HG03103 (cell line): Measurements from ENCODE around the gene SLC35C1.
"Not testable (repeated sequence)": the region's sequence is repeated elsewhere in the genome, so short reads cannot be mapped to it uniquely, and the experiment has no call there.

ENCODE experiments used
- ATAC-seq: cut with Tn5 transposase; IDR thresholded peaks from one replicate; pipeline ENCODE4 v1.9.1; 2021; ENCODE audit warnings: low read depth; ENCODE audit not compliant: unreplicated experiment

Gene SLC35C1

DNA sequence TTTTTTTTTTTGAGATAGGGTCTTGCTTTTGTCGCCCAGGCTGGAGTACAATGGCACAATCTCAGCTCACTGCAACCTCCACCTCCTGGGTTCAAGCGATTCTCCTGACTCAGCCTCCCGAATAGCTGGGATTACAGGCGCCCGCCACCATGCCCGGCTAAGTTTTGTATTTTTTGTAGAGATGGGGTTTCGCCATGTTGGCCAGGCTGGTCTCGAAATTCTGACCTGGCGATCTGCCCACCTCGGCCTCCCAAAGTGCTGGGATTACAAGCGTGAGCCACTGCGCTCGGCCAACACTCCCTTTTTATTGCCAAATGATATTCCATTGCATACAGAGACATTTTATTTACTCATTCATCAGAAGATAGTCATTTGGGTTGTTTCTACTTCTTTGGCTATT, 35.3 kb downstream of the SLC35C1 start:
- not testable (repeated sequence) for ATAC-seq

GRCh38 chr11:45843158-45843924, 38.4 kb downstream of the SLC35C1 start:
- ATAC-seq = no peak

DNA sequence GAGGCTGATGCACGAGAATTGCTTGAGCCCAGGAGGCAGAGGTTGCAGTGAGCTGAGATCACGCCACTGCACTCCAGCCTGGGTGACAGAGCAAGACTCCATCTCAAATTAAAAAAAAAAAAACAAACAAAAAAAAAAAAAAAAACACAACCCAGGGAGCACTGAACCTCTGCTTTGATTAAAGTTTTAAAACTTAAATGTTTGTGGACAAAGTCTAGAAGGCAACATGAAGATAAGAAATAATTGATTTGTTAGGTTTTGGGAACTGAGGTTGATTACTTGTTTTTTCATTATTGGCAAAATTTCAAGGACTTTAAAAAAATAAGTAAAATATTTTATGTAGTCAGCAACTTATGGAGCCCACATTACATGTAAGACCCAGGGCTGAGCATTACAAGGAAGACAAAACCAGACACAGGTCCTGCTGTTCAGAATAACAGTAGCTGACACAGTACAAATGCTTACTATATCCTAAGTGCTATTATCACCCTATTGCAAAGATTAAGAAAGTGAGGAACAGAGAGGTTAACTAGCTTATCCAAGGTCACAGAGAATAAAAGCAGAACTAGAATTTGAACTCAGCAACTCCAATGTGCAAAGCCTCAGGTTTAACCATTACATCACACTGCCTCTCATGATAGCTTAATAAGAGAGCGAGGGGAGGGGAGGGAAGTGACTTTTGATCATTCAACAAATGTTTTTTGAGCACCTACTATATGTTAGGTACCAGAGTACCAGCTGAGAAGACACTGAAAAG, 40.1 kb downstream of the SLC35C1 start:
- no peak for ATAC-seq

DNA sequence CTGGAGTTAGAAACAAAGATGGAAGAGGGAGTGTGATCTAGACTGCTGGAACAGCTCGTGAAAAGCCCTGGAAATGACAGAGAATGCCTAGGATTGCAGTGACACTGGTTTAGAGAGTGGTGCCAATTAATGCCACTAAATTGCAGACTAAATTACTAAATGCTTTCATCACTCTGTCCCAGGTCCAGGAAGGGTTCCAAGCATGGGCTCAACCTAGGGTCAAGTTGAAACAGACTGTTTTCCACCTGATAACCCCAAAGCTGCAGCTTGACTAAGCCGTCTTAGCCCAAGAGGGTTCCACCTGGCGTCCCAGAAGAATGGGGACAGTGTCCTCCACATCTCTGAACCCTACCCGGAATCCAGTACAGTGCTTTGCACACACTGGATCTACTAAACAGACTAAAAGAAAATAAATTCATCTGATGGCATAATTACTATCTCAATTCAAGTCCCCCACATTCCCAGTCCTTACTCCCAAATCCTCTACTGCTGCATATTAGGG, 41.3 kb downstream of the SLC35C1 start:
- ATAC-seq = no peak

DNA sequence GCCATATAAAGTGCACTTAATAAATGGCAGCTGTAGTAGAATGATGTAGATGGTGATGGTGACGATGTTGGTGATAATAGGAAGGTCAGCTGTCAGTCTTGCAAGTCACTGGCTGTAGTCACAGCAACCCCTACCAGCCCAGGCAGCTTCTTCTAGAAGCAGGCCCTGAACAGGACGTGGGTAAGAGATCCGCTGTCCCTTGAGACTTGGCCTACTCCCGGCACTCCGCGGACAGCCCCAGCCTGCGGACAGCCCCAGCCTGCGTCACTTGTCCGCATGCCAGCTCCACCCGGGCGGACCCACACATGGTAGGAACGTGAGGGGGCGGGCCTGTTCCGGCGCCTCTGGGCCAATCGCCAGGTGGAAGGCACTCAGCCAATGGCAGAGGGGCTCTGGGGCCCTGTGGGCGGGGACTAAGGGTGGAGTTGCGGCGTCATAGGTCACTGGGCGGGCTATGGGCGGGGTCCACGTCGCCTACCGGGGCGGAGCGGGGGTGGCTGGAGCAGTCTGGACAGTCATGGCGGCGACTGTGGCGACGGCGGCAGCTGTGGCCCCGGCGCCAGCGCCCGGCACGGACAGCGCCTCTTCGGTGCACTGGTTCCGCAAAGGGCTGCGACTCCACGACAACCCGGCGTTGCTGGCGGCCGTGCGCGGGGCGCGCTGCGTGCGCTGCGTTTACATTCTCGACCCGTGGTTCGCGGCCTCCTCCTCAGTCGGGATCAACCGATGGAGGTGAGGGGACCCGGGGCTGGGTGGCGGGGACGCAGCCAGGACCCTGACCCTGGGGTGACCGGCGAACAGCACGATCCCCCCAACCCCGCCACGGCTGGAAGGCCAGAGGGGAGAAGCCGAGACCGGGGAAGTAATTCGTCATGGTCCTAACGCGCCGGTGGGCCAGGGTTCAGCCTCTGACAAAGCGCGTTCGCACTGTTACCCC, 42.3 kb downstream of the SLC35C1 start, which contains the start of gene CRY2:
Gene CRY2, plus strand, starts transcription at position 502 of the 937 bp plus-strand sequence. Its CDS starts 16 bp downstream, at position 518.
- ATAC-seq = peak; percentile 90

- ATAC-seq = no peak
Observed at GRCh38 chr11:45847911-45848316, 43.0 kb downstream of the SLC35C1 start.

DNA sequence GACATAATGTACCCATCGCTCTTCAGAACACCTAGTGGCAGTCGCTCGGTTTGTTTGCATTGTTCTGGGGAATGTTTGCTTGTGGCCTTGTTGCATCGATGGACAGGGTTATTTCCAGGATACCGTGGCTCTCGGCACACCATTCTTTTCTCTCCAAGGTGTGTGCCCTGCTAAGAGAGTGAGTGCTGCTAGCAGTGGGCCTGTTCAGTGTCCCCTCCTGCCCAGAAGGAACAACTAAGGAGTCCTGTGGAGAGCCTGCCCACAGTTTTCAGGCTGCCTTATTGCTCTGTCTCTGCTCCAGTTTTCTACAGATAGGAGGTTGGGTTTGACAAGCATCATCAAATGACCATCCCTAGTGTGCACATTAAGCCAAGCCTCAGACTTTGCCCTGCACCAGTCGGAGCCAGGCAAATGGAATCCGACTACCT, 43.7 kb downstream of the SLC35C1 start:
- ATAC-seq = no peak

DNA sequence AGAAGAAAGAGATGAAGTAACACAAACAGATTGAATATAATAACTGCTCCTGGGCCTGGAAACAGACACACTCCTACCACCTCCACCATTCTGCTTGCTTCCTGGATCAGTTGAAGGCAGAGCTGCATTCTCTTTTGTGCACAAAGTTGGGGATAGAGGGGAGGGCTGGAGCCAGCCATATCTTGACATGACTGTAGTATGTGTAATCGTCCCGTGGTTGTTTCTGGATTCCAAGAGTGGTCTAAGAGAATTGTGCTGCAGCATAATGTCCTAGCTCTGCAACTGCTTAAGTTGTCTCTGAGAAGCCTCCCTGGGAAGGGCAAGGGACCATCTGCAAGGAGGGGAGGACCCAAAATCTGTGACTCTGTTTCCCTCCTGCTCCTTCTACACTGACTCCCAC, 45.5 kb downstream of the SLC35C1 start:
- no peak for ATAC-seq

DNA sequence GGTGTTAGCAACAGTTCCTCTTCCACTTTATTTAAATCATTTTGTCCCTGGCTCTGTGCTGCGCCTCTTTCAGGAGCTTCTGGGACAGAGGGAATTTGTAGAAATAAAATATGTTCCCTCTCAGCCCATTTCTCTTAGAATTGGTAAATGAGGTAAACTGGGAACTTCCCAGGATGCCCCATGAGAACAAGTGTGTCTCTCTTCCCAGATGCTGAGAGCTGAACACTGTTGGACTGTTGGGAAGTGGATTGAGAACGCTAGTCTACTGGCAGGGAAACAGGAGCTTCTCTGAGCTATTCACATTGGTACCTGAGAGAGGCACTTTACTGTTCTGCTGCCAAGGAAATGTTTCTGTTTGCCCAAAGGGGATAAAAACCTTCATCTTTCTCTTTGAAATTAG, 46.3 kb downstream of the SLC35C1 start:
- no peak for ATAC-seq

GRCh38 chr11:45852018-45852711, 47.2 kb downstream of the SLC35C1 start:
- ATAC-seq = no peak

DNA sequence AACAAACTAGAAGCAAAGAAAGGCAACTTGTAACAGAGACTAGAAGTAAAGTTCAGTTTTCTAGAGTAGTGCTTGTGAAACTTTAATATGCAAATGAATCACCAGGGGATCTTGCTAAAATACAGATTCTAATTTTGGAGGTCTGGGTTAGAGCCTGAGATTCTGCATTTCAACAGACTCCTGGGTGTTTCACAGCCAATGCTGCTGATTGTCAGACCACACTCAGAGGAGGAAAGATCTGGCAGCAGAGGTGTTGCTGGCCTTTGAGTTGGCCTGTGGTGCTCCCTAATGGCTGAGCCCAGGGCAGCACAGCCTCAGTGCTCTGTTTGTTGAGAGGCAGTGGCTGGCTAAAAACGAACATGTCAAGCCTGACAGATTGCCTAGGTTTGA, 47.8 kb downstream of the SLC35C1 start:
- ATAC-seq = peak; percentile 50

DNA sequence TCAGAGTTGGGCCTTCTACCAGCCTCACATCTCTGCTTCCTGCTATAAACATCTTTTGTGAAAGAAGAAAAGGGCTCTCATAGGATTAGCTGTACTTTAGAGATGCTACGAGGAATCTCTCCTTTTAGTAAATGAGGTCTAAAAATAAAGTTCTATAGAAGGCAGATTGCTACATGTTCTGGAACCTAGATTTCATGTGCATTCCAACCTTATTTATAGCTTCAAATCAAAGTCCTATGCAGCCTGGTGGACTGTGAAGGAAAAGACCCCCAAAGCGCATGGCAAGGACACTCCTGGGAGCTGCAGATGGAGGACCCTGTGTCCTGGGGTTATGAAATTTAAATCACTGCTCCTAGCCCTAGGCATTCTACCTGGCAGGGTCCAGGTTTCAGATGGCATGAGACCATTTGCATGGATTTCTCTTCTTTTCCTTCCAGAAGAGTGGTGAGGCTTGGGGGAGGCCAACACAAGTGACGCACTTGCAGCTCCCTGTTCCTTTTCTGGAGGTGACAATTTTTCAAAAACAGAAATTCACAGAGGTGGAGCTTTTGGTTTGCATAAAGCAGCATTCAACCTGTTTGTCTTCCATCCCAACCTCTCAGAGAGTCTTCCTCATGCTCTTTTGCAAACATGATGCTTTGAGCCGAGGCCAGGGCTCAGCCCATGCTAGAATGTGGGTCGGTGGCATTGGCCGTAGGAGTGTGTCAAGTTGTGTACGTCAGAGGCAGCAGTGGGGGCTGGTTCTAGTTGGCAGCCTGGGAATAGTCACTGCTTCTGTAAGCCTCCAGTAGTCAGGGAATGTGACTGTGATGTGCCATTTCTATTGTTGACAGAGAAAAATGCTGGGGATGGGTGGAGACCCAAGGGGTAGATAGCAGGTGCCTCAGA, 48.6 kb downstream of the SLC35C1 start:
- no peak for ATAC-seq

GRCh38 chr11:45855308-45855707, 50.4 kb downstream of the SLC35C1 start:
- ATAC-seq = no peak

GRCh38 chr11:45856044-45856468, 51.1 kb downstream of the SLC35C1 start:
- ATAC-seq = no peak

- ATAC-seq = no peak
Observed at GRCh38 chr11:45857961-45858474, 53.1 kb downstream of the SLC35C1 start.

DNA sequence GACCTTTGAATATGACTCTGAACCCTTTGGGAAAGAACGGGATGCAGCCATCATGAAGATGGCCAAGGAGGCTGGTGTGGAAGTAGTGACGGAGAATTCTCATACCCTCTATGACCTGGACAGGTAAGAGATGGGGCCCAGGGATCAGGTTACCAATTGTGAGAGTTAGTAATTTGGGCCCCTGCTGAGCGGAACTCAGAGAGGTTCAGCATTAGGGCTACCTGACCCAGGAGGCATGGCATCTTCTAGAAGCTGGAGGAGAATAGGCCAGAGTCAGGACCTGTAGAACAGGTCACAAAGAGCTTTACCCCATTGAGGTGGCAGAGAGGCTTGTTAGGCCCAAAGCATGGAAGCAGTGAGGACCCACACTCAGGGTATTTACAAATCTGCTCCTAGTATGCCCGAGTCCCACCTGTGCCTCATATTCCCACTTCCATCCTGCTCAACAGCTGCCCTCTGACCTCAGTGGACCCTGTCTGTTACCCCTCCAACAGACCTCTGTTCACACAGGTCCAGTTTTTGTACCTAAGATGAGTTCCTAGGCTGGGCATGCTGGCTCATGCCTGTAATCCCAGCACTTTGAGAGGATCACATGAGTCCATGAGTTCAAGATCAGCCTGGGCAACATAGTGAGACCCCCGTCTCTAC, 53.9 kb downstream of the SLC35C1 start:
- no peak for ATAC-seq

- no peak for ATAC-seq
Observed at GRCh38 chr11:45859661-45860140, 54.8 kb downstream of the SLC35C1 start.

GRCh38 chr11:45860348-45860747, 55.4 kb downstream of the SLC35C1 start:
- no peak for ATAC-seq
